B cell (primary cell): ENCODE results near the gene PISD. TPM values are rescaled to one million over a fixed set of nuclear protein-coding genes. Genes with fewer than 3 reads are reported as not detected.

Experiments
- ATAC-seq: fragments of 200-7000 bp; cut with Tn5 transposase; one replicate; pipeline ENCODE4 v1.10.0; 2021; ENCODE audit warnings: low read depth, mild to moderate bottlenecking, moderate number of reproducible peaks, moderate library complexity
- CTCF ChIA-PET: fragments of 350-600 bp; sonication (Branson Sonifier 250); formaldehyde crosslinking; loops from one replicate; lab custom pipeline; 2021; ENCODE audit warnings: antibody characterized with exemption, inconsistent platforms; lab: Charles Lee
- POLR2A ChIA-PET: fragments of 350-600 bp; sonication (Branson Sonifier 250); formaldehyde crosslinking; loops from one replicate; lab custom pipeline; 2021; ENCODE audit warnings: antibody characterized with exemption; lab: Charles Lee
- DNase-seq: peaks from one replicate; pipeline ENCODE4 v3.0.0; 2013
- H2AFZ ChIP-seq: 2 replicates; pipeline ENCODE4 v1.6.1; 2012; ENCODE audit warnings: mild to moderate bottlenecking, low read depth, low read length; ENCODE audit not compliant: insufficient read depth, poor library complexity, severe bottlenecking
- H3K27ac ChIP-seq, 2 donors: 1 replicate in 1 of 2; 2 replicates in 1 of 2; pipeline ENCODE4 v1.5.1; 2012 to 2013; ENCODE audit warnings: low read length in 2 of 2, mild to moderate bottlenecking in 2 of 2, moderate library complexity in 1 of 2
- H3K27me3 ChIP-seq, 4 experiments: fragments of 200-600 bp in 1 of 4; sonication (generic) in 1 of 4; replicated peaks in 1 of 4; 1 replicate in 2 of 4; 2 replicates in 2 of 4; pipeline versions ENCODE4 v1.6.1 to v1.7.0; 2013 to 2016; ENCODE audit warnings: low read length in 3 of 4, mild to moderate bottlenecking in 2 of 4, mixed read lengths in 1 of 4, moderate library complexity in 1 of 4; ENCODE audit not compliant: insufficient read depth in 4 of 4, control insufficient read depth in 3 of 4; ENCODE audit errors: control extremely low read depth in 1 of 4
- H3K36me3 ChIP-seq, 2 experiments: replicated peaks in 1 of 2; 1 replicate in 1 of 2; 2 replicates in 1 of 2; pipeline versions ENCODE4 v1.6.1 to v1.7.1; 2013; ENCODE audit warnings: low read length in 1 of 2; ENCODE audit not compliant: insufficient read depth in 2 of 2, control insufficient read depth in 1 of 2; ENCODE audit errors: control extremely low read depth in 1 of 2, extremely low read depth in 1 of 2
- H3K4me1 ChIP-seq, 2 donors: fragments of 200-600 bp in 1 of 2; sonication (generic) in 1 of 2; 1 replicate in 1 of 2; 2 replicates in 1 of 2; pipeline versions ENCODE4 v1.5.1 to v1.6.1; 2013 to 2017; ENCODE audit warnings: low read length in 2 of 2; ENCODE audit not compliant: control insufficient read depth in 2 of 2, insufficient read depth in 2 of 2
- H3K4me2 ChIP-seq: replicated peaks from 2 replicates; pipeline ENCODE3; 2012; ENCODE audit warnings: mild to moderate bottlenecking, low read depth, low read length; ENCODE audit not compliant: poor library complexity, severe bottlenecking
- H3K4me3 ChIP-seq, 5 experiments: fragments of 200-600 bp in 1 of 5; sonication (generic) in 1 of 5; 1 replicate in 3 of 5; 2 replicates in 2 of 5; pipeline versions ENCODE4 v1.5.1 to v1.7.0; 2011 to 2016; ENCODE audit warnings: low read length in 4 of 5, mild to moderate bottlenecking in 4 of 5, low read depth in 2 of 5, control low read depth in 1 of 5, moderate library complexity in 1 of 5; ENCODE audit not compliant: insufficient read depth in 1 of 5; ENCODE audit errors: control extremely low read depth in 1 of 5, extremely low read depth in 1 of 5
- H3K79me2 ChIP-seq: fragments of 200-600 bp; sonication (generic); one replicate; pipeline ENCODE4 v1.6.0; 2016; ENCODE audit warnings: low read length; ENCODE audit not compliant: control insufficient read depth, insufficient read depth
- H3K9ac ChIP-seq: fragments of 200-600 bp; sonication (generic); 2 replicates; pipeline ENCODE4 v1.6.1; 2017; ENCODE audit warnings: mild to moderate bottlenecking, low read length, moderate library complexity
- H3K9me3 ChIP-seq, 3 donors: one replicate each; pipeline versions ENCODE4 v1.6.1 to v1.7.1; 2013; ENCODE audit warnings: low read length in 2 of 3; ENCODE audit not compliant: control insufficient read depth in 2 of 3, insufficient read depth in 1 of 3; ENCODE audit errors: control extremely low read depth in 1 of 3
- H4K20me1 ChIP-seq: 2 replicates; pipeline ENCODE4 v1.6.0; 2012; ENCODE audit warnings: mild to moderate bottlenecking, low read length; ENCODE audit not compliant: insufficient read depth, control insufficient read depth, poor library complexity, severe bottlenecking
- H3K27ac Mint-ChIP-seq: one replicate; pipeline ENCODE4 v1.8.0; 2021; ENCODE audit warnings: mixed read lengths
- H3K27me3 Mint-ChIP-seq: one replicate; pipeline ENCODE4 v1.8.0; 2021; ENCODE audit warnings: mixed read lengths
- H3K4me1 Mint-ChIP-seq: one replicate; pipeline ENCODE4 v1.8.0; 2021; ENCODE audit warnings: mixed read lengths
- H3K4me3 Mint-ChIP-seq: one replicate; pipeline ENCODE4 v1.8.0; 2021; ENCODE audit warnings: mixed read lengths
- H3K9me3 Mint-ChIP-seq: one replicate; pipeline ENCODE4 v1.8.0; 2022; ENCODE audit warnings: mixed read lengths; ENCODE audit not compliant: insufficient read depth
- CTCF ChIP-seq: fragments of 200-600 bp; IDR thresholded peaks from one replicate; pipeline ENCODE4 v1.8.0; 2022; ENCODE audit warnings: antibody characterized with exemption, mild to moderate bottlenecking
- EZH2 ChIP-seq: IDR thresholded peaks from 2 replicates; pipeline ENCODE4 v1.6.1; 2012; ENCODE audit warnings: borderline replicate concordance, low read depth, mild to moderate bottlenecking, moderate library complexity, low read length; ENCODE audit not compliant: insufficient read depth, poor library complexity, severe bottlenecking
- whole genome bisulfite sequencing: methylation state at CpG from one replicate; pipeline ENCODE4 v1.1.5; 2013; ENCODE audit warnings: missing lambda C conversion rate; ENCODE audit not compliant: insufficient coverage; 5-methylcytosine and 5-hydroxymethylcytosine counted together
- intact Hi-C: fragments of 100-400 bp; cut with micrococcal nuclease; formaldehyde crosslinking; loops from one replicate; pipeline ENCODE4 v1.10.0; 2022
- polyA plus RNA-seq: library from polyadenylated mRNA; depleted of rRNA; stranded (reverse); fragments of >200 nt; gene quantifications from 2 replicates; pipeline ENCODE4 v1.2.3, GENCODE V29; 2012
- total RNA-seq, 2 donors: library from RNA; stranded (reverse); fragments of 120-200 nt in 1 of 2; gene quantifications; 1 replicate in 1 of 2; 2 replicates in 1 of 2; pipeline versions ENCODE4 v1.2.3 to v1.2.4, GENCODE V29; 2013 to 2022

The PISD gene
- total and polyA plus RNA-seq, 2 donors (not counting 1 experiment from before 2014, with no cell fraction given) = 35.6 to 52.5 TPM

GRCh38 chr22:31627223-31627731 lies 34.7 kb downstream of the PISD start:
- Histone ChIP-seq H3K4me2 (no peak overlapping the region), H3K79me2 (peaks cover 71% of the 10 kb centered on the region), H4K20me1 (peaks cover 46% of the 10 kb centered on the region), H3K27ac (peak overlapping the region in 1 of 2 donors; percentile 50), H3K4me1 (peaks cover 23 to 49% of the 10 kb centered on the region in 2 donors), H3K9ac (no peak overlapping the region), H2AFZ (no peak overlapping the region), H3K27me3 (no peaks in the 10 kb centered on the region), H3K36me3 (peaks cover 0 to 28% of the 10 kb centered on the region in 2 experiments), H3K9me3 (no peaks in the 10 kb centered on the region), H3K4me3 (no peak overlapping the region)
- no peaks in the 10 kb centered on the region for H3K27me3 Mint-ChIP-seq
- no peaks in the 10 kb centered on the region for H3K9me3 Mint-ChIP-seq
- peak overlapping the region; percentile 80 for H3K27ac Mint-ChIP-seq
- 92% methylated on average over 4 of the region's 8 CpGs for WGBS
- CTCF ChIA-PET = interaction anchor here (0.6 to 1.8 kb wide), 3 partner anchors 10 to 370 kb away, joined by 3 to 8 read pairs (median 4); no protein-coding TSS in a partner anchor
- DNase-seq (no peak), ATAC-seq (no peak)
- intact Hi-C loops = no loop called here
- peaks cover 50% of the 10 kb centered on the region for H3K4me1 Mint-ChIP-seq
- TF ChIP-seq CTCF (no peak), EZH2 (no peak)
- POLR2A ChIA-PET = no interaction called here
- no peak overlapping the region for H3K4me3 Mint-ChIP-seq

DNA sequence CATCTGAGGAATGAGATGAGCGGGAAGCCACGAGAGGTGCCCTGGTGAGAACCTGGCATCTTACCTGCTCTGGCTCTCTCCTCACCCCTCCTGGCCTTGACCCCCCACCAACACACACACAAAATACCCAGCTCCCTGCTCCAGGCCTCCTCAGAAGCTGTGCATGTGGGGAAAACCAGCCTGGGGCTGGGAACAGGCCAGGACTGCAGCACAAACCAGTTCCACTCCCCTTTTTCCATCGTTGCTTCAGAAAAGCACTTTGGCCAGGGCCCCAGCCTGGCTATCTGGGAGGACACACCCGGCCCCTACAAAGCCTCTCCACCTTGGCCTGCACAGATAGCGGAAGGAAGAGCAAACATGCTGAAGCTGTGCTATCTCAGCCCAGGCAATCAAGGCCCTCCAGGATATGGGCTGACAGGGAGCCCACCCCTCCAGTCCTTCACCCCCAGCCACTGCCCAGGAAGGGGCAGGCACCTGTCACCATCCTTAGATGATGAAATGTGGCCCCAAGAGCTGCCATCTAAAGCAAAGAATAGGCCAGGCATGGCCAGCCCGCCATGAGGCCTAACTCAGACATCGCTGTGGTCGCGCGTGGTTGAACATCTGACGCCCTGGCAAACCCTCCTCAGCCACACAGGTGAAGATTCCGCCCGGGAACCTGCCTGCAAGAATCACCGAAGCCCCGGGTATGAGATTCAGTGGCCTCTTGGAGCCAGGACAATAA lies 35.4 kb downstream of the PISD start:
- Histone ChIP-seq H3K27ac (peak overlapping the region in 1 of 2 donors; percentile 40), H3K4me1 (peaks cover 22 to 46% of the 10 kb centered on the region in 2 donors), H3K79me2 (peaks cover 71% of the 10 kb centered on the region), H3K4me3 (no peak overlapping the region), H3K36me3 (peaks cover 0 to 29% of the 10 kb centered on the region in 2 experiments), H3K4me2 (no peak overlapping the region), H3K9me3 (no peaks in the 10 kb centered on the region), H2AFZ (no peak overlapping the region), H4K20me1 (peaks cover 46% of the 10 kb centered on the region), H3K27me3 (no peaks in the 10 kb centered on the region), H3K9ac (no peak overlapping the region)
- DNase-seq (no peak), ATAC-seq (no peak)
- POLR2A ChIA-PET = no interaction called here
- Mint-ChIP-seq H3K9me3 (no peaks in the 10 kb centered on the region), H3K27me3 (no peaks in the 10 kb centered on the region), H3K4me1 (peaks cover 45% of the 10 kb centered on the region), H3K27ac (peak overlapping the region; percentile 78), H3K4me3 (no peak overlapping the region)
- CTCF ChIA-PET = interaction anchor here (1.3 kb wide), 1 partner anchor 175 kb away, joined by 3 read pairs; no protein-coding TSS in a partner anchor
- intact Hi-C loops = no loop called here
- 93% methylated on average over 15 of the region's 15 CpGs for WGBS
- TF ChIP-seq EZH2 (no peak), CTCF (no peak)
